ENCODE data around the gene DPM3. TPM values are rescaled to one million over a fixed set of nuclear protein-coding genes. Genes with fewer than 3 reads are reported as not detected.

Gene DPM3
- polyA plus RNA-seq, 1 of the 3 experiments (the other 2 are of a cell fraction): 317 TPM

GRCh38 chr1:155175281-155175926 lies 35.1 kb upstream of the DPM3 start (continued):
- TF ChIP-seq ZBTB33 (IDR thresholded peaks at IDR 0.05; ENCODE audit: borderline replicate concordance, low read depth) (no peak), MEF2A (IDR thresholded peaks at IDR 0.05; ENCODE audit: borderline replicate concordance, low read depth) (no peak), USF2 (IDR thresholded peaks at IDR 0.05; ENCODE audit: borderline replicate concordance, low read depth, low read length) (no peak), POLR2AphosphoS5 (IDR thresholded peaks at IDR 0.05; ENCODE audit: low read depth, low read length) (no peak)

GRCh38 chr1:155174324-155175280 lies 34.3 kb upstream of the DPM3 start:
- 16% methylated on average over 34 of the region's 35 CpGs for WGBS (ENCODE audit: low lambda C conversion rate)
- peak; percentile 90 for DNase-seq
- Histone ChIP-seq H3K27ac (ENCODE audit: low read depth in 2 of 2, low read length in 1 of 2) (peak overlapping the region; percentile 38 to 92; a peak in 3 of 4 replicates), H3F3A (replicated peaks; ENCODE audit: insufficient read depth) (peaks cover 31% of the 10 kb centered on the region), H3K9ac (peak overlapping the region; percentile 96), H3K36me3 (replicated peaks in 1 of 2; ENCODE audit: control insufficient read depth in 1 of 2, insufficient read depth in 2 of 2, low read length in 1 of 2) (peaks cover 23 to 38% of the 10 kb centered on the region in 2 experiments), H2AFZ (ENCODE audit: low read depth) (peak overlapping the region; percentile 80; the same call in 1 of the 2 replicates), H3K79me2 (ENCODE audit: insufficient read depth) (peaks cover 41% of the 10 kb centered on the region), H3K4me2 (peak overlapping the region; percentile 94), H4K20me1 (ENCODE audit: insufficient read depth) (no peaks in the 10 kb centered on the region), H3K9me2 (no peaks in the 10 kb centered on the region), H3K4me1 (ENCODE audit: control insufficient read depth in 1 of 2, insufficient read depth in 2 of 2, low read depth in 1 of 2, low read length in 1 of 2) (peaks cover 0 to 33% of the 10 kb centered on the region in 2 experiments; a peak in 3 of 4 replicates), H3K9me3 (no peaks in the 10 kb centered on the region), H3K27me3 (ENCODE audit: insufficient read depth) (no peaks in the 10 kb centered on the region), H3K4me3 (ENCODE audit: low read depth in 2 of 2, low read length in 1 of 2) (peak overlapping the region; percentile 75 to 93)
- ChIA-PET CTCF (interaction anchor here (0.6 to 14.8 kb wide), 26 partner anchors 8 to 164 kb away, joined by 3 to 496 read pairs (median 4); partner anchors contain the start of genes ADAM15, ENTREP3, MTX1 and SLC50A1), POLR2A (interaction anchor here (0.5 to 2.8 kb wide), 9 partner anchors 10 to 190 kb away, joined by 3 to 27 read pairs (median 4); partner anchors contain the start of genes EFNA1 and THBS3)
- TF ChIP-seq RCOR1 (IDR thresholded peaks at IDR 0.05; ENCODE audit: low read length): no peak
- TF ChIP-seq NRF1 (IDR thresholded peaks at IDR 0.05; ENCODE audit: low read depth, low read length): no peak
- peak; percentile 48; the same call in 1 of the 2 replicates for TF ChIP-seq RFX5 (IDR thresholded peaks at IDR 0.05; ENCODE audit: low read length)
- no peak for TF ChIP-seq USF2 (IDR thresholded peaks at IDR 0.05; ENCODE audit: borderline replicate concordance, low read depth, low read length)
- TF ChIP-seq TEAD4 (IDR thresholded peaks at IDR 0.05; ENCODE audit: borderline replicate concordance, insufficient read depth): no peak
- TF ChIP-seq CHD2 (IDR thresholded peaks at IDR 0.05; ENCODE audit: low read length, partially characterized antibody): peak; percentile 30

Measured in SK-N-SH (cell line).